LNCAP (cell line): ENCODE measurements around the gene PTPN1.

Source experiments
- TF ChIP-seq, protein P1 (sequence below): fragments of 450-650 bp; IDR thresholded peaks from 2 replicates; pipeline ENCODE4 v1.5.1; 2017; ENCODE audit warnings: mild to moderate bottlenecking

Gene PTPN1

DNA sequence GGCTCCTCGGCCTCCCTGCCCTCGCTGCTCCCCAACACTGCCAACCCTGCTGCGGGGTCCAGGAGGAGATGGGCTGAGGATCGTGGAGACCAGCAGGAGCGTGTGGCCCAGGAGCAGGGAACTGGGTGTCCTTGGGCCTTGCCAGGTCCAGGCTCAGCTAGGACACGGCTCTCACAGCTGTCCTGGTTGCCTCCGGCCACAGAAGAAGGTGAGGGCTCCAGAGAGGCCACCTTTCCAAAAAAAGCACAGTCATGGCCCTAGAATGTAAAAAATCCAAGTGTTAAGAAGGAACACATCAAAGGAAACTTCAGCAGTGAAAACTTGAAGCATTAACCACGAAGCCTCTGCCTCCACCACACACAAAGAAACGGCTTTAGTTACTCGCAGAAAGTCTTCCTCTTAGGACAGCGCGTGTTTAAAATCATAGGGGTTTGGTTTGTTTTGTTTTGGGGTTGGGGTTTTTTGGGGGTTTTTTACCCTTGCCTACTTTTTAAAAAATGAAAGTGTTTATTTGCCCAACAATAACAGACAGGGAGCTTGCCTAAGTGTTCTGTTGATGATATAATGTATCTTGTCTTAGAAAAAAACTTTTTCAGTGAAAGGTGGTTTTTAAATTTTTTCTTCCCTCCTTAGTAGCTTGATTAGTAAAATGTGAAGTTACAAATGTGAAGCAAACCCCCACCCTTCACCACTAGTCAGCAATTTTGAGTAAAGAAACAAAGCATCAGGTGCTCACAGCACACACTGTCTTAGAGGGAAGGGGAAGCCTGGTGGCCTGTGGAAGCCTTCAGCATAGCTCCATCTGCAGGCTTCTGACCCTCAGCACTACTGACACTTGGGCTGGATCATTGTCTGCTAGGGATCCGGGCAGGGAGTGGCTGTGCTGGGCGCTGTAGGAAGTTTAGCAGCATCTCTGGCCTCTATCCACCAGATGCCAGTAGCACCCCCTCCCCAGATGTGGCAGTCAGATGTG is 60.0 kb downstream of the PTPN1 start:
- TF ChIP-seq, protein P1, sequence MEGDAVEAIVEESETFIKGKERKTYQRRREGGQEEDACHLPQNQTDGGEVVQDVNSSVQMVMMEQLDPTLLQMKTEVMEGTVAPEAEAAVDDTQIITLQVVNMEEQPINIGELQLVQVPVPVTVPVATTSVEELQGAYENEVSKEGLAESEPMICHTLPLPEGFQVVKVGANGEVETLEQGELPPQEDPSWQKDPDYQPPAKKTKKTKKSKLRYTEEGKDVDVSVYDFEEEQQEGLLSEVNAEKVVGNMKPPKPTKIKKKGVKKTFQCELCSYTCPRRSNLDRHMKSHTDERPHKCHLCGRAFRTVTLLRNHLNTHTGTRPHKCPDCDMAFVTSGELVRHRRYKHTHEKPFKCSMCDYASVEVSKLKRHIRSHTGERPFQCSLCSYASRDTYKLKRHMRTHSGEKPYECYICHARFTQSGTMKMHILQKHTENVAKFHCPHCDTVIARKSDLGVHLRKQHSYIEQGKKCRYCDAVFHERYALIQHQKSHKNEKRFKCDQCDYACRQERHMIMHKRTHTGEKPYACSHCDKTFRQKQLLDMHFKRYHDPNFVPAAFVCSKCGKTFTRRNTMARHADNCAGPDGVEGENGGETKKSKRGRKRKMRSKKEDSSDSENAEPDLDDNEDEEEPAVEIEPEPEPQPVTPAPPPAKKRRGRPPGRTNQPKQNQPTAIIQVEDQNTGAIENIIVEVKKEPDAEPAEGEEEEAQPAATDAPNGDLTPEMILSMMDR = no peak

DNA sequence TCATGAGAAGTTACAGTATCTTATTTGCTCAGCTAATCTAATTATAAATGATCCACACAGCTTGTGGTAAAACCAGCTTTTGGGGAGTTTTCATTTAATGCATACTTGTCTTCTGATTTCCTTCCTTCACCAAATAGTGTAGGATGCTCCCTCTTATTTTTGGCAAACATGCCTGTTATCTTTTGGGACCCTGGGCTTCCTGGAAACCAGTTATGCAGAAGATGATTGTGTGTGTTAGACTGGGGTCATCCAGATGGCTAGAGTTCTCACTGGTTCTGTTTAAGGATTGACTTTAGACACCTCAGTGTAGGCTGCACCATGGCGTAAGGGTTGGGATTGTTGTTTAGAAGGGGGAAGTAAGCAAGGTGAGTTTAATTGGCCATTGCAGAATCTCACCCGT is 61.3 kb downstream of the PTPN1 start:
- TF ChIP-seq, protein P1 = no peak

GRCh38 chr20:50572938-50573777 is 63.0 kb downstream of the PTPN1 start:
- TF ChIP-seq, protein P1 = no peak

GRCh38 chr20:50574108-50574507 is 63.9 kb downstream of the PTPN1 start:
- TF ChIP-seq, protein P1 = no peak

DNA sequence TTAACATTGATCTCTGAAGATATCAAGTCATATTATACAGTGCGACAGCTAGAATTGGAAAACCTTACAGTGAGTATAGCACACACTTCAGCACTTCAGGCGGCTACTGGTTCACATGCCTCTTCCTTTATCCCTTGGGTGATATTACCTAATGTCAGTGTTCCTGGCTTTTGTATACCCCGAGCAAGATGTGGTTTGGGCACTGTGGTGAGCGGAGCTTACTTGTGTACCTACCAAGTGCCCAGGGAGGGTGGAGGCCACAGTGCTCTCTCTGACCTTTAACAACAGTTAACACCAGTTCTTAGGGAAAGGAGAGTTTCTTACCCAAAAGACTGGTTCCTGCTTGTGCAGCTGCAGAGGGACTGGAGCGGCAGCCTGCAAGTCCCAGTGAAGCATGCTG is 64.4 kb downstream of the PTPN1 start:
- TF ChIP-seq, protein P1 = no peak

DNA sequence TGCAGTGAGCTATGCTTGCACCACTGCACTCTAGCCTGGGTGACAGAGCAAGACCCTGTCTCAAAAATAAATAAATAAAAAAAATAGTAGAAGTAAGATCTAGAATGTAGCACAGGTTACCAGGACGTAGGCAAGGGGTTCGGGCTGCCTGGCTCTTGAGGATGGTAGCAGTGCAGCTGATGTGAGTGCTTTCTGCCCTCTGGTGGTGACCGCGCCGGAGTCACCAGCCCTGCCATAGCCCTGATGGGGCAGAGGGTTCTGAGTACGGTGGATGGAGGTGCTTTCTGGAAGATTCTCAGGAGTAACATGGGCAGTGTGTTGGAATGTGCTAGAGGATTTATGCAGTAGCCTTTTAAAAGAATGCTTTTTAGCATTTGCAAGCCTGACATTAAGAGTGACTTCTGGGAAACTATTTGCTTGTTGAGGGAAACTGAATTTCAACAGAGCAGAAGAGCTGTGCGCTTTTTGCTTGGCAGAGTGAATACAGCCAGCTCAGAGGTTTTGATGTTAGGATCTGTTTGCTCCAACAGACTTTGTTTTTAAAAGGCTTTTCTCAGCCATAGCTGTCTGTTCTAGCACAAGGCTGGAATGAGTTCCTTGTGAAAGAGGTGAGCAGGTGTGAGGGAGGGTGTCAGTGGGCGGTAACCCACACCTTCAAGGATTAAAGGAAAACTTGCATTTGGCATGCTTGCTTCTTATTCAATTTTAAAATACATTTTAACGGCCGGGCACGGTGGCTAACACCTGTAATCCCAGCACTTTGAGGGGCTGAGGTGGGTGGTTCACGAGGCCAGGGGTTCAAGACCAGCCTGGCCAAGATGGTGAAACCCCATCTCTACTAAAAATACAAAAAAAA is 65.9 kb downstream of the PTPN1 start:
- TF ChIP-seq, protein P1 = peak; percentile 83
